AG20443 (cell line): ENCODE results near the gene CDCP2.

ENCODE experiments used
- DNase-seq: peaks from one replicate; pipeline ENCODE4 v3.0.0; 2012; ENCODE audit warnings: low spot score, mixed read lengths

The CDCP2 gene

GRCh38 chr1:54091666-54092065 is 61.1 kb downstream of the CDCP2 start:
- no peak for DNase-seq

GRCh38 chr1:54088385-54088784 is 64.4 kb downstream of the CDCP2 start:
- no peak for DNase-seq

- DNase-seq, result no peak
Observed at GRCh38 chr1:54086754-54087153, 66.0 kb downstream of the CDCP2 start.

DNA sequence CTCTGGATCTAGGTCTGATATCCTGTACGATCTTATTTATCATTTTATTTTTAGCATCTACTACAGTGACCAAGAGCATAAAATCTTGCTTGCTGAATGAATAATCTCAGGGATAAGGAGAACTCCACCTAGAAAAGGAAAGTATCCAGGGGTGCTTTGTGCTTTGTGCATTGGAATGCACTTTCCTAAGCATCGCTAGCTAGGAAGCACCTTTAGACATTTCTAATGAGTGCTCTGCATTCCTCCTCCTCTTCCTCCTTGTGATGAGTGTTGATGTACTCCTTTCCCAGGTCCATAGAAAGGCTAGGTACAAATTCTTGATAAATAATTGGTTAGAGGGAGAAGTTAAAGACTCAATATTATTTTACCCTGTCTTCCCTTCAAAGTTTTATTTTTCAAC is 68.0 kb downstream of the CDCP2 start:
- no peak for DNase-seq
